AG04449 (cell line): ENCODE data around the gene UTS2R.

Experiments
- CTCF ChIA-PET: fragments of 350-600 bp; formaldehyde crosslinking; extraction: SDS; loops from one replicate; lab custom pipeline; 2021; ENCODE audit warnings: antibody characterized with exemption; lab: Yijun Ruan, JAX
- POLR2A ChIA-PET: fragments of 400-600, 350-600 bp; formaldehyde crosslinking; extraction: SDS; loops from one replicate; lab custom pipeline; 2020; ENCODE audit warnings: antibody characterized with exemption, inconsistent platforms; lab: Yijun Ruan, JAX
- DNase-seq: peaks from one replicate; pipeline ENCODE4 v3.0.0-alpha.2; 2010; ENCODE audit warnings: low read depth, low spot score
- H3K4me3 ChIP-seq: 2 replicates; pipeline ENCODE4 v1.5.1; 2011; ENCODE audit warnings: low read depth, mild to moderate bottlenecking, control low read depth, low read length
- TF ChIP-seq, protein P1 (sequence below): IDR thresholded peaks from one replicate; pipeline ENCODE4 v1.5.1; 2011; ENCODE audit warnings: mild to moderate bottlenecking, moderate library complexity, low read length, control low read depth, inconsistent platforms; ENCODE audit not compliant: insufficient read depth; ENCODE audit errors: missing control alignments

UTS2R gene

DNA sequence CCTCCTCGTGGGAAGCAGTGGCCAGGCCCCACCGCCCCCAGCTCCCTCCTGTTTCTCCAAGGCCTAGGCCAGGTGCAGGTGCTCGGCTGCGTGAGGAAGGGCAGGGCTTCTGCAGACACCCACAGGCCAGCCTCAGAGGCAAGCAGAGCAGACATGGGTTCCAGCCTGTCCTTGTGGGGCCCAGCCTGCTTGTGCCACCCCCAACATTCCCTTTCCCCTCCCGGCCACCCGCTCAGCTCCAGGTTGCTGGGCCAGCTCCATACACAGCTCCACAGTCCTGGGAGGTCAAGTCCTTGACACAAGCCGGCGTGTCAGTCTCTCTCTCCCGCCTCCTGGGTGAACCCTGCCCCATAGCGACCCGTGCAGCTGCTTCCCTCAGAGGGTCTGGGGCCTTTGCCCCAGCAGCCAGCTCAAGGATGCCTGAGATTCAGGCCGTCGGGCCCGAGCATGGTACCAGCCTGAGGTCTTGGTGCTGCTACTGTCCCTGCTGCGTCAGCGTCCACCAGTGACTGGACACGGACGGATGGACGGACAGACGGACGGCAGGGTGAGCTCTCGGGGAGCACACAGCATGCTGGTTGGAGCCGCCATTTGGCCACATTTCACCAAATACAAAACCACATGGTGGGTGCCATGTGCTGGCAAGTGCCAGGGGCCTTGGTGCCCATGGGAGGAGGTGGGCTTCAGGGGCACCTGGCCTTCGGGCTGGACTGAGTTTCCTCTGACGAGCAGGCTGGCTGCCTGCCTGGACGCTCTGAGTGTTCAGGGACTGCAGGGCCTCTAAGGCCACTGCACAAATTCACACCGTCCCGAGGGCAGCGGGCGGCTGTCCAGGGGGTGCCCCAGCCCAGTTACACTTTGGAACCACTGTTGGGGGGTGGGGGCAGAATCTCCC lies 46.0 kb upstream of the UTS2R start:
- DNase-seq = no peak
- ChIA-PET CTCF (interaction anchor here (1.1 to 1.3 kb wide), 2 partner anchors 24 to 288 kb away, joined by 3 to 4 read pairs; partner anchors contain the start of gene DCXR), POLR2A (no interaction called here)
- TF ChIP-seq, protein P1, sequence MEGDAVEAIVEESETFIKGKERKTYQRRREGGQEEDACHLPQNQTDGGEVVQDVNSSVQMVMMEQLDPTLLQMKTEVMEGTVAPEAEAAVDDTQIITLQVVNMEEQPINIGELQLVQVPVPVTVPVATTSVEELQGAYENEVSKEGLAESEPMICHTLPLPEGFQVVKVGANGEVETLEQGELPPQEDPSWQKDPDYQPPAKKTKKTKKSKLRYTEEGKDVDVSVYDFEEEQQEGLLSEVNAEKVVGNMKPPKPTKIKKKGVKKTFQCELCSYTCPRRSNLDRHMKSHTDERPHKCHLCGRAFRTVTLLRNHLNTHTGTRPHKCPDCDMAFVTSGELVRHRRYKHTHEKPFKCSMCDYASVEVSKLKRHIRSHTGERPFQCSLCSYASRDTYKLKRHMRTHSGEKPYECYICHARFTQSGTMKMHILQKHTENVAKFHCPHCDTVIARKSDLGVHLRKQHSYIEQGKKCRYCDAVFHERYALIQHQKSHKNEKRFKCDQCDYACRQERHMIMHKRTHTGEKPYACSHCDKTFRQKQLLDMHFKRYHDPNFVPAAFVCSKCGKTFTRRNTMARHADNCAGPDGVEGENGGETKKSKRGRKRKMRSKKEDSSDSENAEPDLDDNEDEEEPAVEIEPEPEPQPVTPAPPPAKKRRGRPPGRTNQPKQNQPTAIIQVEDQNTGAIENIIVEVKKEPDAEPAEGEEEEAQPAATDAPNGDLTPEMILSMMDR = no peak
- no peak overlapping the region for H3K4me3 ChIP-seq

DNA sequence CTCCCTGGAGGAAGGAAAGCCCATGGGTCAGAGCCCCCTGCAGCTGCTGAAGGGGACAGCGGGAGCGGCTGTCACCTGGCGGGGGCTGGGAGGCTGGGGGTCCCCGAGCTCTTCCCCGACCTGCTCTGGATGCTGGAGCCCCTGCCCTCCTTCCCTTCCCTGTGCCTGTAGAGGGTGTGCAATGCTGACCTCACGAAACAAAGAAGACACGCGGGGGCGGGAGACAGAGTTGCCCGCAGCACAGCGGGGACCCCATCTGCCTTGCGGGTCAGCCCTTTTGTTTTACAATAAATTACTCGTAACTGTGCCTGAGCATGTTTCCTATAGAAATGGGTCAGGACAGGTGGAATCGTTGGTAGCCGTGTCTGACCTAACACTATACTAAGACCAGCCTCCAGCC lies 44.3 kb upstream of the UTS2R start:
- no peak overlapping the region for H3K4me3 ChIP-seq
- POLR2A ChIA-PET = no interaction called here
- CTCF ChIA-PET = no interaction called here
- DNase-seq = no peak
- TF ChIP-seq, protein P1 = no peak

DNA sequence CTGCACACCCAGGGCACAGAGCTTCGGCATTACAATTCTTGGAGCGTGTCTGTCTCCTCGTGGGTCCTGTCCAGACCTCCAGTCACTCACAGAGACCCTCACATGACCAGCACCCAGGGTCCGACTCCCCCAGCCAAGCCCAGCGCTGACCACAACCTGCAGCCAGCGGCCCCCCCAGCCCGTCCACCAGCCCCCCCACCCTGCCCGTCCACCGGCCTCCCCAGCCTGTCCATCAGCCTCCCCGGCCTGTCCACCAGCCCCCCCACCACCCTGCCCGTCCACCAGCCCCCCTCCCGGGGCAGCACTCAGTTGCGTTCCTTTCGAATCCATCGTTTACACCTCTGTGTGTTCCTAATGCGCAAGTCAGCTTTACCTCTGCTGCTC lies 43.8 kb upstream of the UTS2R start:
- ChIA-PET CTCF (interaction anchor here (1.0 kb wide), 1 partner anchor 28 kb away, joined by 3 read pairs; no protein-coding TSS in a partner anchor), POLR2A (no interaction called here)
- no peak overlapping the region for H3K4me3 ChIP-seq
- DNase-seq = no peak
- TF ChIP-seq, protein P1 = no peak

DNA sequence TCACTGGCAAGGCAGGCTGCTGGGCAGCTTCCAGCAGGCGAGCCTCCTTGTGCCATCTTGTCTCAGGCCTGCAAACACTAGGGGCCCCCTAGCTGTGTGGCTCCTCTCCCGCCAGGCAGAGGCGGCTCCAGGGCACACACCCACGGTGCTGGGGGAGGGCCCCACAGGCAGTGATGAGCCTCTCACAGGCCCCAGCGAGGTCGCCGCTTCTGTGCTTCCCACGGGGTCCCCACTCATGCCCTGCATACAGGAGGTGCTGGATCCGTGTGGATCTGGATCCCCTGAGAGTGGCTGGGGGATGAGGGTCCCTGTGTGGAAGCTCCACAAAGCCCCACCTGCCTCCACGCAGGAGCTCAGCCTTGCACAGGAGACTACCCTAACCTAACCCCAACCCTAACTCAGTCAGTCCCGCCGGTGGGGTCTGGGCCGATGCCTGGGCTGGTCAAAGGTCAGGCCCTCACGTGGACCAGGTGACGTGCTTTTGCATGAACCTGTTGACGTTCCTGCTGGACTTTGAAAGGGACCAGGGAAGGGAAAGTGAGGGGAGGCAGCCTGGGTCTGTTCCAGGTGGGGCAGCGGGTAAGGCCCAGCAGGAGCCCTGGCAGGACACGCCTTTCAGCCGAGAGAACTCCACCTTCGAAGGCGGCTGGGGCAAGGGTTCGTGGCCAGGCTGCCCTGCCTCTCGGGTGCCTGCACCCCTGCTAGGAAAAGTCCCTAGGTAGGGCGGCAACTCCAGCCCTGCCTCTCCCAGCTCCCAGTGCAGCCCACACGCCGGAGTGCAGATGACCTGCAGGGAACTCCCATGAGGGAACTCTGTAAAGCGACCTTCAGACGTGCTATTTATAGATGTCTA lies 43.2 kb upstream of the UTS2R start:
- TF ChIP-seq, protein P1 = no peak
- ChIA-PET CTCF (interaction anchor here (1.0 kb wide), 1 partner anchor 29 kb away, joined by 3 read pairs; no protein-coding TSS in a partner anchor), POLR2A (interaction anchor here (0.7 kb wide), 1 partner anchor 241 kb away, joined by 3 read pairs; no protein-coding TSS in a partner anchor)
- no peak overlapping the region for H3K4me3 ChIP-seq
- DNase-seq = no peak

DNA sequence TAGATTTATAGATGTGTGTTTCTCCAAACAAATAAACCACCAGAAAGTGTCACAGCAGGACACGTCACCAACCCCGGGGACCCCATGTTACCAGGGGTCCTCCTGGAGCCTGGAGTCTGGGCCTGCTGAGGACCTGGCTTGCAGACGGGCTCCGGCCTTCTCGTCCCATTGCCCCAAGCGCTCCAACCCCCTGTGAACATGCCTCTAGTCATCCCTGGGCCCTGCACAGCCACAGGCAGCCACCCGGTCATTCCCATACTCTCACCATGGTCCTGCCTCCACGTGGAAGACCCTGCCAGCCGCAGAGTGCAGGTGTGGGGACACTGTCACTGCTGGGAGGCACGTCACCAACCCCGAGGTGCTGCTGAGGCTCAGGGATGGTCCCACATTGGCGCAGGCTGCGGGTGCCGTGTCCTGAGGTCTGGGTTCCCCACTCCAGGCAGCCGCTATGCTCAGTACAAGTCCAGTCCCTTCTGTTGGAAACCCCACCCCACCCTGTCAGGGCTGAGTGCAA lies 42.5 kb upstream of the UTS2R start:
- TF ChIP-seq, protein P1 = no peak
- CTCF ChIA-PET = interaction anchor here (0.9 to 3.0 kb wide), 2 partner anchors 8 to 93 kb away, joined by 3 to 13 read pairs; no protein-coding TSS in a partner anchor
- H3K4me3 ChIP-seq = no peak overlapping the region
- POLR2A ChIA-PET = no interaction called here
- no peak for DNase-seq
